ENCODE results near the gene ENTR1. TPM values are rescaled to one million over a fixed set of nuclear protein-coding genes. Genes with fewer than 3 reads are reported as not detected.

ENTR1 gene
- total and polyA plus RNA-seq, 10 of the 15 experiments (the other 5 are each of a cell fraction or from before 2014, with no cell fraction given) = 8.2 to 96.4 (median 41.1) TPM

DNA sequence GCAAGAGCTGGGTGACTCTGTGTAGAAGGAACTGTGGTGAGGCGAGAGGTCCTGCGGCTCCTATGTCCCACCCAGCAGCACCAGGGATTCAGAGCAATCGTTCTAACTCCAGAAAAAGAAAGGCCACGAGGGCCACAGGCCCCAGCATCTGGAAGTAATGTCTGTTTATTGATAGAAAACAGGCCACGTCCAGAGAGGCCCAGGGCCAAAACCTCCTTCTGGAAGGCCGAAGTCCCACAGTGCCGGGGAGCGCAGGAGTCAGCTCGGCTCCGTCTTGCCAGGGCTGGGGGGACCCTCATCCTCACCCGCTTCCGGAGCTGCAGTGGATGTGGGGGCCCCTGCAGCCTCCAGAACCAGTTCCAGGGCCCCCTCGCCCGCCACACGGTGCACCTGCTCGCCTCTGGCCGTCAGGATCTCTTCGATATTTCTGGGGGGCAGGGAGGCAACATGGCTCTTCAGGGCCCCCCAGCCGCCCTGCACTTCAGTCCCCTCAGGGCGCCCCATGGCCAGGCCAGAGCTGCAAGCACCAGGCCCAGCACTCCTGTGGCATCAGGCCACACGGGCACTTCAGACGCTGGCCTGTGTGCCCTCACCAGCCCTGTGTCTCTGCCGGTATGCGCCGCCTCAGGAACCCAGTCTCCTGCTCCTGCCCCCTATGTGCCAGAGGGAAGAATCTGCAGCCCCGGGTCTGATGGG is 48.5 kb downstream of the ENTR1 start:
- H3K4me3 ChIP-seq = no peak overlapping the region
- in situ Hi-C loops (cut with MboI) (no loop called here), intact Hi-C loops (cut with micrococcal nuclease; ENCODE audit: unreplicated experiment) (no loop called here)
- SMC1A ChIA-PET (ENCODE audit: uncharacterized antibody, unreplicated experiment) = no interaction called here
- CTCF ChIA-PET = no interaction called here
- no peaks in the 10 kb centered on the region for H4K20me1 ChIP-seq (ENCODE audit: control insufficient read depth, insufficient read depth)
- H3K9ac ChIP-seq (ENCODE audit: control insufficient read depth, insufficient read depth, low read length) = no peak overlapping the region
- H3K4me1 ChIP-seq (ENCODE audit: control insufficient read depth, insufficient read depth, low read length) = peaks cover 10% of the 10 kb centered on the region
- ATAC-seq (no peak), DNase-seq (ENCODE audit: low read depth, low spot score) (no peak), FAIRE-seq (no peak)
- RAD21 ChIA-PET (ENCODE audit: unreplicated experiment) = no interaction called here
- 82% methylated on average over 23 of the region's 26 CpGs for WGBS (ENCODE audit: insufficient coverage, insufficient replicate concordance, low lambda C conversion rate, missing lambda C conversion rate)
- no peaks in the 10 kb centered on the region; the same call in 2 of the 3 replicates for H3K9me3 ChIP-seq (replicated peaks; ENCODE audit: control insufficient read depth, insufficient read depth, low read length)
- H3K27ac ChIP-seq (ENCODE audit: control insufficient read depth, insufficient read depth) = no peak overlapping the region
- no TSS peak for BruUV-seq (replicated peaks)
- TF ChIP-seq PML (IDR thresholded peaks at IDR 0.05; ENCODE audit: low read length) = no peak
- no peak for TF ChIP-seq NR2F1 (conservative IDR thresholded peaks at IDR 0.05)
- no peak for TF ChIP-seq STAT1 (conservative IDR thresholded peaks at IDR 0.05)
- TF ChIP-seq CHD2 (IDR thresholded peaks at IDR 0.05; ENCODE audit: borderline replicate concordance, low read depth, low read length) = no peak
- no peak for TF ChIP-seq DPF2 (IDR thresholded peaks at IDR 0.05)
- TF ChIP-seq SUZ12 (IDR thresholded peaks at IDR 0.05; ENCODE audit: unreplicated experiment) = no peak
- TF ChIP-seq NFYA (IDR thresholded peaks at IDR 0.05; ENCODE audit: borderline replicate concordance, low read depth, low read length) = no peak
- TF ChIP-seq ZBED1 (IDR thresholded peaks at IDR 0.05; ENCODE audit: borderline replicate concordance) = no peak
- no peak for TF ChIP-seq ESRRA (IDR thresholded peaks at IDR 0.05; ENCODE audit: low read length)
- TF ChIP-seq, protein P1, sequence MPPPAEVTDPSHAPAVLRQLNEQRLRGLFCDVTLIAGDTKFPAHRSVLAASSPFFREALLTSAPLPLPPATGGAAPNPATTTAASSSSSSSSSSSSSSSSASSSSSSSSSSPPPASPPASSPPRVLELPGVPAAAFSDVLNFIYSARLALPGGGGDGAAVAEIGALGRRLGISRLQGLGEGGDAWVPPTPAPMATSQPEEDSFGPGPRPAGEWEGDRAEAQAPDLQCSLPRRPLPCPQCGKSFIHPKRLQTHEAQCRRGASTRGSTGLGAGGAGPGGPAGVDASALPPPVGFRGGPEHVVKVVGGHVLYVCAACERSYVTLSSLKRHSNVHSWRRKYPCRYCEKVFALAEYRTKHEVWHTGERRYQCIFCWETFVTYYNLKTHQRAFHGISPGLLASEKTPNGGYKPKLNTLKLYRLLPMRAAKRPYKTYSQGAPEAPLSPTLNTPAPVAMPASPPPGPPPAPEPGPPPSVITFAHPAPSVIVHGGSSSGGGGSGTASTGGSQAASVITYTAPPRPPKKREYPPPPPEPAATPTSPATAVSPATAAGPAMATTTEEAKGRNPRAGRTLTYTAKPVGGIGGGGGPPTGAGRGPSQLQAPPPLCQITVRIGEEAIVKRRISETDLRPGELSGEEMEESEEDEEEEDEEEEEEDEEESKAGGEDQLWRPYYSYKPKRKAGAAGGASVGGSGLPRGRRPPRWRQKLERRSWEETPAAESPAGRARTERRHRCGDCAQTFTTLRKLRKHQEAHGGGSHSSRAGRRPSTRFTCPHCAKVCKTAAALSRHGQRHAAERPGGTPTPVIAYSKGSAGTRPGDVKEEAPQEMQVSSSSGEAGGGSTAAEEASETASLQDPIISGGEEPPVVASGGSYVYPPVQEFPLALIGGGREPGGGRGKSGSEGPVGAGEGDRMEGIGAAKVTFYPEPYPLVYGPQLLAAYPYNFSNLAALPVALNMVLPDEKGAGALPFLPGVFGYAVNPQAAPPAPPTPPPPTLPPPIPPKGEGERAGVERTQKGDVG (CRISPR knock-in tag; IDR thresholded peaks at IDR 0.05) = no peak
- no peak for TF ChIP-seq HDGF (IDR thresholded peaks at IDR 0.05)
- TF ChIP-seq POLR2AphosphoS5 (IDR thresholded peaks at IDR 0.05; ENCODE audit: low read length) = no peak
- no peak for TF ChIP-seq NFIC (IDR thresholded peaks at IDR 0.05; ENCODE audit: low read depth, low read length)
- no peak for TF ChIP-seq ZNF24 (IDR thresholded peaks at IDR 0.05)
- H3K79me2 ChIP-seq (ENCODE audit: control insufficient read depth, insufficient read depth, low read length) = no peaks in the 10 kb centered on the region
- no peak overlapping the region for H2AFZ ChIP-seq (ENCODE audit: control insufficient read depth, low read depth, low read length)
- no peaks in the 10 kb centered on the region for H3K36me3 ChIP-seq (ENCODE audit: control insufficient read depth in 2 of 2, insufficient read depth in 2 of 2, low read length in 1 of 2)
- POLR2A ChIA-PET = no interaction called here
- H3K27me3 ChIP-seq (replicated peaks in 1 of 2; ENCODE audit: control insufficient read depth in 2 of 2, insufficient read depth in 2 of 2, low read length in 1 of 2) = no peaks in the 10 kb centered on the region
- no peak overlapping the region for H3K4me2 ChIP-seq (ENCODE audit: control insufficient read depth, insufficient read depth)

Measured in GM12878 (cell line).